ENCODE measurements around the gene TRIM73. TPM values are rescaled to one million over a fixed set of nuclear protein-coding genes. Genes with fewer than 3 reads are reported as not detected.
"Not testable (repeated sequence)": the region's sequence is repeated elsewhere in the genome, so short reads cannot be mapped to it uniquely, and the experiment has no call there.

TRIM73 gene
- total and polyA plus RNA-seq, 2 experiments from 2014 or later, result 5.0 to 6.0 TPM

GRCh38 chr7:75452494-75452955 is 57.1 kb downstream of the TRIM73 start:
- H3K4me2 ChIP-seq; H3K27ac ChIP-seq; H3K4me1 ChIP-seq (ENCODE audit: insufficient read depth); H2AFZ ChIP-seq; H3K36me3 ChIP-seq (replicated peaks; ENCODE audit: insufficient read depth, low read depth); H4K20me1 ChIP-seq (ENCODE audit: insufficient read depth, poor library complexity, severe bottlenecking); H3K9me3 ChIP-seq (ENCODE audit: low read depth); H3K4me3 ChIP-seq; DNase-seq (ENCODE audit: low spot score); H3K27me3 ChIP-seq; H3K79me2 ChIP-seq; H3K9me2 ChIP-seq (replicated peaks; ENCODE audit: insufficient read depth): not testable (repeated sequence)
- WGBS (ENCODE audit: low lambda C conversion rate, missing lambda C conversion rate), result 22% methylated on average over 4 of the region's 4 CpGs
- peak; percentile 44 for TF ChIP-seq CTCF (IDR thresholded peaks at IDR 0.05; ENCODE audit: poor library complexity)

Small RNA genes within 50 kb of the gene (small RNA-seq; reads per million reads assigned to genes)
- not detected for gene RF00019

Other genes starting within 250 kb of the TRIM73 start
- 10.3 and 13.4 TPM in 2 replicates for gene POM121C, start 90.7 kb downstream of the TRIM73 start, total RNA-seq
- 19.9 and 22.7 TPM in 2 replicates for gene POM121C, start 90.7 kb downstream of the TRIM73 start, polyA plus RNA-seq
- not detected in 2 replicates for gene SPDYE5, start 96.7 kb downstream of the TRIM73 start, total RNA-seq
- 1.4 and 1.5 TPM in 2 replicates for gene SPDYE5, start 96.7 kb downstream of the TRIM73 start, polyA plus RNA-seq

Data from hepatocyte (in vitro differentiated cells).